Measurements from ENCODE around the gene ZBTB16. TPM values are rescaled to one million over a fixed set of nuclear protein-coding genes. Genes with fewer than 3 reads are reported as not detected.

ZBTB16 gene
- total and polyA plus RNA-seq, 2 experiments from 2014 or later = 0.29 to 1.4 TPM

DNA sequence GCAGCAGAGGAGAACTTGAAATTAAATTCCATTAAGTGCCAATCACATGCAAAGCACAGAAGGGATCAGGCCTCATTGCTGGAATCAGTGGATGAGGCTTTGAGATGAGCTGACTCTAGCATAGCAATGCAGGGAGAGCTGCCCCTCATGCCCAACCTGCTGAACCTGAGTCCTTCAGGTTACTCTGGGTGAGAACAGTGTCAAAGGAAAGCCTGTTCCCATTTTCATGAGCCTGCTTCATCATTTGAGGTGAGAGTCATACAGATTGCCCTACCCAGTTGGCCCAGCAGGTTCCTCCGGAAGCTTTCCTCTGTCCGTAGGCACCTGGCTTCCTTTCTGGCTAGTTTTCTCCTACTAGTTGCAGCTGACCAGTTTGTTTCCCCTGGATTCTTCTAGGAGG lies 25.9 kb upstream of the ZBTB16 start (continued):
- TF ChIP-seq ZNF462 (CRISPR knock-in tag; IDR thresholded peaks at IDR 0.05) = no peak
- TF ChIP-seq STAT1 (IDR thresholded peaks at IDR 0.05; ENCODE audit: unreplicated experiment) = no peak
- no peak for TF ChIP-seq JUNB (IDR thresholded peaks at IDR 0.05; ENCODE audit: unreplicated experiment)
- no peak for TF ChIP-seq ZNF114 (CRISPR knock-in tag; IDR thresholded peaks at IDR 0.05)
- no peak for TF ChIP-seq POLR2AphosphoS5 (IDR thresholded peaks at IDR 0.05; ENCODE audit: low read depth)
- TF ChIP-seq EZH2phosphoT487 (IDR thresholded peaks at IDR 0.05; ENCODE audit: unreplicated experiment) = no peak
- no peak for TF ChIP-seq EZH2 (IDR thresholded peaks at IDR 0.05; ENCODE audit: low read depth, unreplicated experiment)
- TF ChIP-seq REST (IDR thresholded peaks at IDR 0.05; ENCODE audit: unreplicated experiment) = no peak

Data from GM23338 (cell line).